ENCODE measurements around the gene CLCNKA. TPM values are rescaled to one million over a fixed set of nuclear protein-coding genes. Genes with fewer than 3 reads are reported as not detected.

Gene CLCNKA
- total and polyA plus RNA-seq, 2 experiments from 2014 or later: 1.3 TPM

DNA sequence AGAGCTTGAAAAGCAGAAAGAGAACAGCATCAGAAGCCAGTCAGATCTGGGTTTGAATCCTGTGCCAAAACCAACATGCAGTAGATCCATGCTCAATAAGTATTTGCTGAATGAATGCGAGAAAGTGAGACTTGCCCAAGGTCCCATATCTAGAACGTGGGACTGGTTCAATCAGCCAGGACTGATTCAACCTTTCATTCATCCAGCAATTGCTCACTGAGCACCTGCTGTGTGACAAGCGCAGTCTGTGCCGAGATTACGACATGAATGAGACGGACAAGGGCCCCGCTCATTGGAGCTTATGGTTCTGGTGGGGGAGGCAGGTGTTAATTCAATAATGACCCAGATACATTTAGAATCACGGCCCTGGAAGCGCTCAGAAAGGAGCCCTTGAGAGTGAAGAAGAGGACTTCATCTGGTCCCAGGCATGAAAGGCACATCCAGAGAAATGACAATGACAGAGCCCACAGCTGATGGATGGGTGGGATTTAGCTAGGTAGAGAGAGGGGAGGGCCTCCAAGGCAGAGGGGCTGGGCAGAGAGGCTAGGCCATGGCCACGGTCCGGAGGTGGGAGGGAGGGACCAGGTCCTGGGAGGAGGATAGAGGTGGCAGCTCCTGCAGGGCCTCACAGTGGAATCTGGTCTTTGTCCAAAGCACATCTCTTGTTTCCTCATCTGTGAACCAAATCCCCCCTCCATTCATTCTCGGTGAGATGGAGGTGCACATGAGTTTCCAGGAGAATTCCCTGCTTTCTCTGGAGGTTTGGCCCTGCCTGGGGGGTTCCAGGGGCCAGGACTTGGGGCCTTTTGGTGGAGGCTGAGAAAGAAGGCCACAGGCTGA is 55.8 kb downstream of the CLCNKA start:
- Histone ChIP-seq H3K36me3 (replicated peaks; ENCODE audit: insufficient read depth, low read depth) (no peaks in the 10 kb centered on the region), H3K4me1 (ENCODE audit: insufficient read depth) (peaks cover 7% of the 10 kb centered on the region), H3K4me3 (no peak overlapping the region), H3K27ac (no peak overlapping the region), H3K9me3 (ENCODE audit: low read depth) (no peaks in the 10 kb centered on the region), H3K9me2 (replicated peaks; ENCODE audit: insufficient read depth) (no peaks in the 10 kb centered on the region), H3K79me2 (no peaks in the 10 kb centered on the region), H2AFZ (no peak overlapping the region), H4K20me1 (ENCODE audit: insufficient read depth, poor library complexity, severe bottlenecking) (no peaks in the 10 kb centered on the region), H3K27me3 (no peaks in the 10 kb centered on the region), H3K4me2 (no peak overlapping the region)
- no peak for TF ChIP-seq EZH2phosphoT487 (IDR thresholded peaks at IDR 0.05; ENCODE audit: low read depth, severe bottlenecking, unreplicated experiment)
- TF ChIP-seq CTCF (IDR thresholded peaks at IDR 0.05; ENCODE audit: poor library complexity): no peak
- TF ChIP-seq EZH2 (IDR thresholded peaks at IDR 0.05; ENCODE audit: borderline replicate concordance): no peak
- DNase-seq (ENCODE audit: low spot score): no peak
- WGBS (ENCODE audit: low lambda C conversion rate, missing lambda C conversion rate): 83% methylated on average over 12 of the region's 12 CpGs

GRCh38 chr1:16078925-16079656 is 57.3 kb downstream of the CLCNKA start:
- no peaks in the 10 kb centered on the region for H4K20me1 ChIP-seq (ENCODE audit: insufficient read depth, poor library complexity, severe bottlenecking)
- H2AFZ ChIP-seq: peak overlapping the region; percentile 53
- no peak overlapping the region for H3K27ac ChIP-seq
- H3K9me3 ChIP-seq (ENCODE audit: low read depth): no peaks in the 10 kb centered on the region
- H3K36me3 ChIP-seq (replicated peaks; ENCODE audit: insufficient read depth, low read depth): no peaks in the 10 kb centered on the region
- H3K79me2 ChIP-seq: no peaks in the 10 kb centered on the region
- no peaks in the 10 kb centered on the region for H3K9me2 ChIP-seq (replicated peaks; ENCODE audit: insufficient read depth)
- WGBS (ENCODE audit: low lambda C conversion rate, missing lambda C conversion rate): 32% methylated on average over 10 of the region's 10 CpGs
- H3K27me3 ChIP-seq: no peaks in the 10 kb centered on the region
- peak; percentile 87 for DNase-seq (ENCODE audit: low spot score)
- H3K4me1 ChIP-seq (ENCODE audit: insufficient read depth): peaks cover 2% of the 10 kb centered on the region
- no peak for TF ChIP-seq EZH2phosphoT487 (IDR thresholded peaks at IDR 0.05; ENCODE audit: low read depth, severe bottlenecking, unreplicated experiment)
- peak; percentile 94 for TF ChIP-seq CTCF (IDR thresholded peaks at IDR 0.05; ENCODE audit: poor library complexity)
- TF ChIP-seq EZH2 (IDR thresholded peaks at IDR 0.05; ENCODE audit: borderline replicate concordance): no peak
- H3K4me3 ChIP-seq: no peak overlapping the region
- peak overlapping the region; percentile 25 for H3K4me2 ChIP-seq

GRCh38 chr1:16080422-16081150 is 58.8 kb downstream of the CLCNKA start:
- Histone ChIP-seq H3K79me2 (no peaks in the 10 kb centered on the region), H3K9me3 (ENCODE audit: low read depth) (no peaks in the 10 kb centered on the region), H3K4me2 (no peak overlapping the region), H3K27ac (no peak overlapping the region), H3K4me1 (ENCODE audit: insufficient read depth) (no peaks in the 10 kb centered on the region), H3K9me2 (replicated peaks; ENCODE audit: insufficient read depth) (no peaks in the 10 kb centered on the region), H3K4me3 (no peak overlapping the region), H3K36me3 (replicated peaks; ENCODE audit: insufficient read depth, low read depth) (no peaks in the 10 kb centered on the region), H3K27me3 (no peaks in the 10 kb centered on the region), H4K20me1 (ENCODE audit: insufficient read depth, poor library complexity, severe bottlenecking) (no peaks in the 10 kb centered on the region), H2AFZ (no peak overlapping the region)
- DNase-seq (ENCODE audit: low spot score): no peak
- TF ChIP-seq CTCF (IDR thresholded peaks at IDR 0.05; ENCODE audit: poor library complexity) (no peak), EZH2 (IDR thresholded peaks at IDR 0.05; ENCODE audit: borderline replicate concordance) (no peak), EZH2phosphoT487 (IDR thresholded peaks at IDR 0.05; ENCODE audit: low read depth, severe bottlenecking, unreplicated experiment) (no peak)
- 90% methylated on average over 5 of the region's 5 CpGs for WGBS (ENCODE audit: low lambda C conversion rate, missing lambda C conversion rate)
